A549 (cell line): ENCODE results near the gene HDAC2. TPM values are rescaled to one million over a fixed set of nuclear protein-coding genes. Genes with fewer than 3 reads are reported as not detected.

Source experiments
- BHLHE40 ChIP-seq: IDR thresholded peaks from 2 replicates; pipeline ENCODE4 v1.6.1; 2012; ENCODE audit warnings: low read depth, low read length, inconsistent platforms
- CEBPB ChIP-seq, 2 experiments: fragments of >200 bp in 1 of 2; sonication (Bioruptor Twin) in 1 of 2; formaldehyde crosslinking in 1 of 2; IDR thresholded peaks; 2 replicates each; pipeline ENCODE4 v1.6.1; 2012 to 2016
- CHD2 ChIP-seq: fragments of 150-350 bp; IDR thresholded peaks from 2 replicates; pipeline ENCODE4 v1.6.1; 2014; ENCODE audit warnings: low read length; ENCODE audit not compliant: partially characterized antibody
- EHF ChIP-seq: fragments of 250-450 bp; sonication (Bioruptor Pico); IDR thresholded peaks from 2 replicates; pipeline ENCODE4 v1.5.0; 2020; ENCODE audit warnings: mild to moderate bottlenecking
- EHMT2 ChIP-seq: fragments of 200-600 bp; sonication (generic); IDR thresholded peaks from 2 replicates; pipeline ENCODE4 v1.6.1; 2016; ENCODE audit warnings: antibody characterized with exemption, low read depth, mild to moderate bottlenecking, moderate library complexity
- FOSB ChIP-seq: fragments of 250-450 bp; sonication (Bioruptor Pico); IDR thresholded peaks from 2 replicates; pipeline ENCODE4 v1.5.0; 2020; ENCODE audit warnings: mild to moderate bottlenecking, moderate library complexity
- GATA3 ChIP-seq: IDR thresholded peaks from 2 replicates; pipeline ENCODE4 v1.6.1; 2012; ENCODE audit warnings: borderline replicate concordance
- HOXA7 ChIP-seq: fragments of 250-450 bp; sonication (Bioruptor Pico); IDR thresholded peaks from 2 replicates; pipeline ENCODE4 v1.5.0; 2020; ENCODE audit warnings: mild to moderate bottlenecking, moderate library complexity
- HOXB5 ChIP-seq: fragments of 250-450 bp; sonication (Bioruptor Pico); IDR thresholded peaks from 2 replicates; pipeline ENCODE4 v1.5.0; 2020; ENCODE audit warnings: mild to moderate bottlenecking, moderate library complexity
- JUNB ChIP-seq: fragments of >200 bp; sonication (Bioruptor Twin); formaldehyde crosslinking; IDR thresholded peaks from 2 replicates; pipeline ENCODE4 v1.6.1; 2016
- KDM1A ChIP-seq: fragments of 200-600 bp; sonication (generic); IDR thresholded peaks from 2 replicates; pipeline ENCODE4 v1.6.1; 2016; ENCODE audit warnings: low read depth, mild to moderate bottlenecking
- KDM5A ChIP-seq: fragments of 200-600 bp; sonication (generic); IDR thresholded peaks from 2 replicates; pipeline ENCODE4 v1.6.1; 2016; ENCODE audit warnings: antibody characterized with exemption, mild to moderate bottlenecking
- MAZ ChIP-seq: fragments of 150-350 bp; IDR thresholded peaks from 2 replicates; pipeline ENCODE4 v1.6.1; 2014; ENCODE audit warnings: antibody characterized with exemption, low read depth, low read length, borderline replicate concordance
- MYC ChIP-seq: IDR thresholded peaks from 2 replicates; pipeline ENCODE4 v1.6.1; 2012; ENCODE audit warnings: mild to moderate bottlenecking, inconsistent platforms, low read length, improper control_type of control experiment, borderline replicate concordance
- NFE2L2 ChIP-seq: fragments of 150-350 bp; conservative IDR thresholded peaks from 2 replicates; pipeline ENCODE4 v1.6.1; 2014; ENCODE audit warnings: low read length
- NR3C1 ChIP-seq: fragments of >200 bp; sonication (Bioruptor Twin); formaldehyde crosslinking; IDR thresholded peaks from 3 replicates; pipeline ENCODE4 v1.6.1; 2017
- POLR2A ChIP-seq: IDR thresholded peaks from 2 replicates; pipeline ENCODE4 v1.6.1; 2012; ENCODE audit warnings: mild to moderate bottlenecking, low read length
- POLR2AphosphoS2 ChIP-seq: conservative IDR thresholded peaks from 2 replicates; pipeline ENCODE4 v1.6.1; 2012; ENCODE audit warnings: low read length, improper control_type of control experiment, inconsistent platforms
- RAD21 ChIP-seq, 2 experiments: fragments of >200 bp in 1 of 2; sonication (Bioruptor Twin) in 1 of 2; formaldehyde crosslinking in 1 of 2; IDR thresholded peaks in 1 of 2; conservative IDR thresholded peaks in 1 of 2; 2 replicates in 1 of 2; 3 replicates in 1 of 2; pipeline ENCODE4 v1.6.1; 2012 to 2018; ENCODE audit warnings: inconsistent platforms in 1 of 2
- RARB ChIP-seq: fragments of 250-450 bp; sonication (Bioruptor Pico); IDR thresholded peaks from 2 replicates; pipeline ENCODE4 v1.8.0; 2021; ENCODE audit warnings: mild to moderate bottlenecking, moderate library complexity
- RCOR1 ChIP-seq: fragments of 150-350 bp; IDR thresholded peaks from 2 replicates; pipeline ENCODE4 v1.6.1; 2014; ENCODE audit warnings: antibody characterized with exemption, low read length, low read depth
- RFX5 ChIP-seq: fragments of 450-650 bp; IDR thresholded peaks from 2 replicates; pipeline ENCODE4 v1.7.1; 2014; ENCODE audit warnings: antibody characterized with exemption, mild to moderate bottlenecking, moderate library complexity
- TFCP2L1 ChIP-seq: fragments of 250-450 bp; sonication (Bioruptor Pico); IDR thresholded peaks from 2 replicates; pipeline ENCODE4 v1.5.0; 2021; ENCODE audit warnings: mild to moderate bottlenecking
- ZFP36 ChIP-seq: fragments of 450-650 bp; IDR thresholded peaks from 2 replicates; pipeline ENCODE4 v1.6.1; 2014; ENCODE audit warnings: borderline replicate concordance; ENCODE audit not compliant: partially characterized antibody
- polyA plus RNA-seq, 4 experiments: library from polyadenylated mRNA; depleted of rRNA in 3 of 4; stranded (reverse); fragments of >200 nt; fragmentation: RNase III in 1 of 4; extraction: RNeasy Plus Mini Kit Qiagen cat#74134 plus additional on column Dnase treatment in 1 of 4; gene quantifications; 2 replicates in 3 of 4; 3 replicates in 1 of 4; pipeline ENCODE4 v1.2.3, GENCODE V29; 2011 to 2017
- TF ChIP-seq, protein P1 (sequence below): IDR thresholded peaks from 2 replicates; pipeline ENCODE4 v1.6.1; 2012
- TF ChIP-seq, protein P2 (sequence below): fragments of 150-350 bp; IDR thresholded peaks from 2 replicates; pipeline ENCODE4 v1.6.1; 2014; ENCODE audit warnings: low read depth, mild to moderate bottlenecking, low read length
- TF ChIP-seq, protein P3 (sequence below): fragments of 450-650 bp; IDR thresholded peaks from 2 replicates; pipeline ENCODE4 v1.6.1; 2014; ENCODE audit warnings: antibody characterized with exemption
- TF ChIP-seq, protein P4 (sequence below): fragments of >200 bp; sonication (Bioruptor Twin); formaldehyde crosslinking; IDR thresholded peaks from 3 replicates; pipeline ENCODE4 v1.5.1; 2016

The HDAC2 gene
- polyA plus RNA-seq, 2 of the 4 experiments (the other 2 are of a cell fraction), result 103 to 183 TPM

DNA sequence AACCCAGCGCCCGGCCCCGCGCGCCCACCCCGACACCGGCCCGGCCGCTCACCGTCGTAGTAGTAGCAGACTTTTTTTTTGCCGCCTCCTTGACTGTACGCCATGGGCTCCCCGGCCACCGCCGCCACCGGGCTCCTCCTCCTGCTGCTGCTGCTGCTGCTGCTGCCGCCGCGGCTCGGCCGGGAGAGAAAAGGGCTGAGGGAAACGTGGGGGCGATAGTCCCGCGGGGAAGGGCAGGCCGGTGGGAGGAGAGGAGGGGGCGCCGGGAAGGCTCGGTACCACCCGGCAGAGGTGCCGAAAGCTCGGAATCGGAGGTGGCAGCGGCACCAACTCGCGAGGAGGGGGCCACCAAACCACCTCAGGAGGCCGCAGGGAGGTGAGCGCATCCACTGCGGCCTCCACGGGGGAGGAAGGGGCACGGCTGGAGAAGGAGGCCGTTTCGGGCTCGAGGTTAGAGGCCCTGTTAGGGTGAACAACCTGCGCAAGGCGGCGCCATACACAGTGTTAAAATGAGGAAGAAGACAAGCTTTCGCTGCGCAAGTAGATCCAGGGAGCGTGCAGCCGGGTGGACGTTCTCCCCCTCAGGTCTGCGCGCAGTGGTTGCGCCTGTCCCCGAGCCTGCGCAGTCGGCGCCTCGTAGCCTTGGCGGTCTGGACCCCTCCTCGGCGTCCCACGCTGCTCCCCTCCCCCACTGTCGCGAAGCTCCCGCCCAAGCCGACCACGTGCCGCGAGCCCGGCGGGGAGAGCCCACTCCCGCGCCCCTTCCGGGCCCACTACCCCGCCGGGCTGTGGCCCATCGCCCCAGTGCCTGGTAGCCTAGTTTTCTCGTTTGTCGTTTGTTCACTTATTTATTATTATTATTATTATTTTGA lies at the start of gene HDAC2 (continued):
- TF ChIP-seq TFCP2L1 (CRISPR knock-in tag), result no peak
- no peak for TF ChIP-seq NR3C1
- TF ChIP-seq RAD21 (conservative IDR thresholded peaks at IDR 0.05 in 1 of 2, IDR thresholded peaks at IDR 0.05 in 1 of 2), result no peak
- TF ChIP-seq MYC, result peak; percentile 69; the same call in 1 of the 2 replicates
- no peak for TF ChIP-seq MAZ
- no peak for TF ChIP-seq EHF (CRISPR knock-in tag)
- no peak for TF ChIP-seq KDM5A
- TF ChIP-seq JUNB, result no peak
- no peak for TF ChIP-seq KDM1A
- no peak for TF ChIP-seq RARB (CRISPR knock-in tag)
- TF ChIP-seq NFE2L2, result no peak
- no peak for TF ChIP-seq RCOR1
- TF ChIP-seq POLR2AphosphoS2, result no peak
- peak; percentile 85 for TF ChIP-seq GATA3
- 0 out of 2 replicates have a peak, but pooled peaks have one; percentile 65 for TF ChIP-seq HOXB5 (CRISPR knock-in tag)
- no peak for TF ChIP-seq ZFP36
- no peak for TF ChIP-seq RFX5
- peak; percentile 66 for TF ChIP-seq BHLHE40
- TF ChIP-seq, protein P1, sequence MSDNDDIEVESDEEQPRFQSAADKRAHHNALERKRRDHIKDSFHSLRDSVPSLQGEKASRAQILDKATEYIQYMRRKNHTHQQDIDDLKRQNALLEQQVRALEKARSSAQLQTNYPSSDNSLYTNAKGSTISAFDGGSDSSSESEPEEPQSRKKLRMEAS, result peak; percentile 100
- TF ChIP-seq CHD2, result no peak
- no peak for TF ChIP-seq FOSB (CRISPR knock-in tag)
- TF ChIP-seq CEBPB (IDR thresholded peaks at IDR 0.05), result no peak
- TF ChIP-seq HOXA7 (CRISPR knock-in tag), result no peak
- TF ChIP-seq, protein P2, sequence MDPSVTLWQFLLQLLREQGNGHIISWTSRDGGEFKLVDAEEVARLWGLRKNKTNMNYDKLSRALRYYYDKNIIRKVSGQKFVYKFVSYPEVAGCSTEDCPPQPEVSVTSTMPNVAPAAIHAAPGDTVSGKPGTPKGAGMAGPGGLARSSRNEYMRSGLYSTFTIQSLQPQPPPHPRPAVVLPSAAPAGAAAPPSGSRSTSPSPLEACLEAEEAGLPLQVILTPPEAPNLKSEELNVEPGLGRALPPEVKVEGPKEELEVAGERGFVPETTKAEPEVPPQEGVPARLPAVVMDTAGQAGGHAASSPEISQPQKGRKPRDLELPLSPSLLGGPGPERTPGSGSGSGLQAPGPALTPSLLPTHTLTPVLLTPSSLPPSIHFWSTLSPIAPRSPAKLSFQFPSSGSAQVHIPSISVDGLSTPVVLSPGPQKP, result no peak
- peak; percentile 66 for TF ChIP-seq POLR2A
- TF ChIP-seq, protein P3, sequence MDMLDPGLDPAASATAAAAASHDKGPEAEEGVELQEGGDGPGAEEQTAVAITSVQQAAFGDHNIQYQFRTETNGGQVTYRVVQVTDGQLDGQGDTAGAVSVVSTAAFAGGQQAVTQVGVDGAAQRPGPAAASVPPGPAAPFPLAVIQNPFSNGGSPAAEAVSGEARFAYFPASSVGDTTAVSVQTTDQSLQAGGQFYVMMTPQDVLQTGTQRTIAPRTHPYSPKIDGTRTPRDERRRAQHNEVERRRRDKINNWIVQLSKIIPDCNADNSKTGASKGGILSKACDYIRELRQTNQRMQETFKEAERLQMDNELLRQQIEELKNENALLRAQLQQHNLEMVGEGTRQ, result peak; percentile 77
- TF ChIP-seq EHMT2, result no peak
- TF ChIP-seq, protein P4, sequence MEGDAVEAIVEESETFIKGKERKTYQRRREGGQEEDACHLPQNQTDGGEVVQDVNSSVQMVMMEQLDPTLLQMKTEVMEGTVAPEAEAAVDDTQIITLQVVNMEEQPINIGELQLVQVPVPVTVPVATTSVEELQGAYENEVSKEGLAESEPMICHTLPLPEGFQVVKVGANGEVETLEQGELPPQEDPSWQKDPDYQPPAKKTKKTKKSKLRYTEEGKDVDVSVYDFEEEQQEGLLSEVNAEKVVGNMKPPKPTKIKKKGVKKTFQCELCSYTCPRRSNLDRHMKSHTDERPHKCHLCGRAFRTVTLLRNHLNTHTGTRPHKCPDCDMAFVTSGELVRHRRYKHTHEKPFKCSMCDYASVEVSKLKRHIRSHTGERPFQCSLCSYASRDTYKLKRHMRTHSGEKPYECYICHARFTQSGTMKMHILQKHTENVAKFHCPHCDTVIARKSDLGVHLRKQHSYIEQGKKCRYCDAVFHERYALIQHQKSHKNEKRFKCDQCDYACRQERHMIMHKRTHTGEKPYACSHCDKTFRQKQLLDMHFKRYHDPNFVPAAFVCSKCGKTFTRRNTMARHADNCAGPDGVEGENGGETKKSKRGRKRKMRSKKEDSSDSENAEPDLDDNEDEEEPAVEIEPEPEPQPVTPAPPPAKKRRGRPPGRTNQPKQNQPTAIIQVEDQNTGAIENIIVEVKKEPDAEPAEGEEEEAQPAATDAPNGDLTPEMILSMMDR, result no peak
